RWPE2 (cell line): ENCODE data around the gene KRT23.

Source experiments
- ATAC-seq: fragments of 200-7000 bp; cut with Tn5 transposase; 3 replicates; pipeline ENCODE4 v1.9.1; 2021; ENCODE audit warnings: low read depth
- DNase-seq: peaks from one replicate; pipeline ENCODE4 v3.0.0-alpha.2; 2020; ENCODE audit warnings: low spot score
- H3K27ac ChIP-seq: fragments of 450-650 bp; 2 replicates; pipeline ENCODE4 v1.5.1; 2017; ENCODE audit warnings: mild to moderate bottlenecking; ENCODE audit not compliant: poor library complexity, severe bottlenecking
- H3K27me3 ChIP-seq: fragments of 250-450 bp; sonication (Bioruptor Pico); 2 replicates; pipeline ENCODE4 v1.5.1; 2021; ENCODE audit warnings: mild to moderate bottlenecking, moderate library complexity; ENCODE audit not compliant: insufficient read depth, poor library complexity, severe bottlenecking
- H3K36me3 ChIP-seq: fragments of 250-450 bp; sonication (Bioruptor Pico); 2 replicates; pipeline ENCODE4 v1.5.1; 2020; ENCODE audit warnings: low read depth, mild to moderate bottlenecking, moderate library complexity
- H3K4me1 ChIP-seq: fragments of 250-450 bp; sonication (Bioruptor Pico); 2 replicates; pipeline ENCODE4 v1.5.1; 2021; ENCODE audit warnings: mild to moderate bottlenecking, moderate library complexity; ENCODE audit not compliant: insufficient read depth, poor library complexity, severe bottlenecking
- H3K4me3 ChIP-seq: fragments of 250-450 bp; sonication (Bioruptor Pico); 2 replicates; pipeline ENCODE4 v1.5.1; 2021; ENCODE audit warnings: mild to moderate bottlenecking, moderate library complexity; ENCODE audit not compliant: severe bottlenecking
- H3K9me3 ChIP-seq: fragments of 250-450 bp; sonication (Bioruptor Pico); 2 replicates; pipeline ENCODE4 v1.5.1; 2021; ENCODE audit warnings: mild to moderate bottlenecking, moderate library complexity; ENCODE audit not compliant: severe bottlenecking
- CTCF ChIP-seq: fragments of 450-650 bp; IDR thresholded peaks from one replicate; pipeline ENCODE4 v1.5.1; 2017; ENCODE audit warnings: mild to moderate bottlenecking, moderate library complexity; ENCODE audit not compliant: poor library complexity, severe bottlenecking

The KRT23 gene

GRCh38 chr17:40945414-40945813, 8.0 kb upstream of the KRT23 start:
- no peaks in the 10 kb centered on the region for H3K4me1 ChIP-seq
- H3K9me3 ChIP-seq = no peaks in the 10 kb centered on the region
- no peak for DNase-seq
- TF ChIP-seq CTCF = no peak
- no peak overlapping the region for H3K27ac ChIP-seq
- no peak overlapping the region for H3K4me3 ChIP-seq
- ATAC-seq = no peak
- no peaks in the 10 kb centered on the region for H3K27me3 ChIP-seq
- H3K36me3 ChIP-seq = no peaks in the 10 kb centered on the region

GRCh38 chr17:40944531-40944930, 7.1 kb upstream of the KRT23 start:
- DNase-seq = no peak
- H3K9me3 ChIP-seq = no peaks in the 10 kb centered on the region
- H3K4me1 ChIP-seq = no peaks in the 10 kb centered on the region
- no peaks in the 10 kb centered on the region for H3K27me3 ChIP-seq
- no peak for ATAC-seq
- H3K4me3 ChIP-seq = no peak overlapping the region
- H3K27ac ChIP-seq = no peak overlapping the region
- no peak for TF ChIP-seq CTCF
- no peaks in the 10 kb centered on the region for H3K36me3 ChIP-seq

GRCh38 chr17:40942553-40942952, 5.1 kb upstream of the KRT23 start:
- H3K27me3 ChIP-seq = no peaks in the 10 kb centered on the region
- ATAC-seq (no peak), DNase-seq (no peak)
- TF ChIP-seq CTCF = no peak
- H3K4me3 ChIP-seq = no peak overlapping the region
- no peaks in the 10 kb centered on the region for H3K36me3 ChIP-seq
- H3K27ac ChIP-seq = no peak overlapping the region
- peaks cover under 1% of the 10 kb centered on the region for H3K4me1 ChIP-seq
- H3K9me3 ChIP-seq = no peaks in the 10 kb centered on the region

- Histone ChIP-seq H3K36me3 (no peaks in the 10 kb centered on the region), H3K4me3 (no peak overlapping the region), H3K27me3 (no peaks in the 10 kb centered on the region), H3K27ac (no peak overlapping the region), H3K9me3 (no peaks in the 10 kb centered on the region), H3K4me1 (peaks cover 9% of the 10 kb centered on the region)
- no peak for TF ChIP-seq CTCF
- ATAC-seq (no peak), DNase-seq (no peak)
These were observed 2.8 kb upstream of the KRT23 start for GRCh38 chr17:40940266-40940665.

- no peak for TF ChIP-seq CTCF
- Histone ChIP-seq H3K9me3 (no peaks in the 10 kb centered on the region), H3K4me3 (no peak overlapping the region), H3K27me3 (no peaks in the 10 kb centered on the region), H3K27ac (no peak overlapping the region), H3K4me1 (peaks cover 9% of the 10 kb centered on the region), H3K36me3 (no peaks in the 10 kb centered on the region)
- no peak for DNase-seq
- no peak for ATAC-seq
These were observed 1.5 kb upstream of the KRT23 start for GRCh38 chr17:40938981-40939380.
